Measurements from ENCODE around the gene PTPRG.

The PTPRG gene

GRCh38 chr3:62261121-62261520 is 699.8 kb downstream of the PTPRG start:
- DNase-seq, result peak; percentile 27

DNA sequence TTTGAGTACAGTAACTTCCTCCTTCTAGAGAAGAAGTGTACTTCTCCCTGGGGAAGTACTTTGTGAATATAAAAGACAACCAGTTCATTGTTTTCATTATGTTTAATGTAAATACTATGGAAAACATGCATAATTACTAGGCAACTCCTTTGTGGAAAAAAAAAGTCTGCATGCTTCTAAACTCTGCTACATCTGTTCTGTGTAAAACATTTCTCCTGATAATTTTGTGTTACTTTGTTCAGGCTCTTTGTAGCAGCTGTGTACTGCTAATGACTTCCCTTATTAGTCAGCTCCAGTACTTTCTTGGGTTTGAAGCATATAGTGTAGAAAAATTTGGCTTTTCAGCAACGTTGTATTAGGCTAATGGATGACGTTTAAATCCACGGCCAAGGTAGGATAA is 700.4 kb downstream of the PTPRG start:
- DNase-seq, result peak; percentile 24

- DNase-seq, result no peak
Observed at GRCh38 chr3:62265528-62265927, 704.2 kb downstream of the PTPRG start.

DNA sequence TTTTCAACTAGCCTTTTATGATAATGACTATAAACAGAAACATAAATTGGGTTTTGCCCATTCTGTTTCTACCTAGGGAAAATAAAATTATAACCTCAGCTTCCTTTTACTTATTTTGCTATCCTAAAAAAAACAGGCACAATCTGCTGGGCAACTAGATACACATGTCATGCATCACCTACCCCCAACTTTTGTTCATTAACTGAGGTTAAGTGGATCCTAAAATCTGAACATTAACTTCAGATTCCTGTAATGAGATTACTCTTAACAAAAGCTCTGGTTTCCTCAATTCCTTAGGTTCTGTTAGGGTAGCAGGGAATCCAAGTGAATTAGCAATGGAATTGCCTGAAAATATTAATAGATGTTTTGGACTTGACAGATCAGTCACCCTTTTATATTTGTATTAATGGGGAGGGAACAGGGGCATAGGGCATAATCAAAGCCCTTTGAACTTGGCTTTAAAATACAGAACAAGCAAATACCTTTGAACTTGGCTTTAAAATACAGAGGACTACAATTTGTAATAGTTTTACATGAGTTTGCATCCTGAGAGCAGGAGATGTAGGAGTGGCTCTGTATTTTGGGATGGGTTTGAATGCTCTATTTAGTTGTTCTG is 705.4 kb downstream of the PTPRG start:
- DNase-seq, result no peak

DNA sequence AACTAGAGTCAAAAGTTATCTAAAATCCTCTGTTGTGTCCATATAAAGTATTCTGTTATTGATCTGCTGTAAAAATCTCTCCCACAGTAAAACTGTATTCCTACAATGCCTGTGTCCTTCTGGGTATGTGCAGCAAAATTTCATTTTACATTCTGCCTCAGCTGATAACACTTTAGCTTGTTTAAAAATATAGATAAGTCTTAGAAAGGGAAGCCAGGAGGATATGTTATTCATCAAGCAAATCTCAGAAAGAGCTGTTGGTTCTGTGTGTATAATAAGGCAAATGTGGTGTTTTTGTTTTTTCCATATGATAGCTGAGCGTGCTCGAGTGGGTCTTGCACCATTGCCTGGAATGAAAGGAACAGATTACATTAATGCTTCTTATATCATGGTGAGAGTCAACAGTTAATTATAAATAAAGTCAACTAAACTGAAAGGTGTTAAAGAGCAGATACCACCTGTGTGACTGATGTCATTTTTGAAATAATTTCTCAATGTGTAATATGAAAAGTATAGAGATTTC is 715.3 kb downstream of the PTPRG start:
- no peak for DNase-seq

DNA sequence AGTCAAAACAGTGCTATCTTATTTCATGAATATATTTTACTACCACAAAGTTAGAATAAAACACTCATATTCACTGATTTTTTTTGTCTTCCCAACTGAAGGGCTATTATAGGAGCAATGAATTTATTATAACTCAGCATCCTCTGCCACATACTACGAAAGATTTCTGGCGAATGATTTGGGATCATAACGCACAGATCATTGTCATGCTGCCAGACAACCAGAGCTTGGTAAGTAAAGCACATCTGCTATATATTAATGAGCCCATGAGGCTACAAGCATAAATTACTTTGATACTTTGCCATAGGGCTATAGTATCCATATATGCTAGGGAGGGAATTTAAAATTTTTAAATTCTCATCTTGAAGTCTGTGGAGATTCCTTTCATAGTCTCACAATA is 716.1 kb downstream of the PTPRG start:
- peak; percentile 64 for DNase-seq

- DNase-seq, result no peak
Observed at GRCh38 chr3:62277986-62278385, 716.6 kb downstream of the PTPRG start.

GRCh38 chr3:62281726-62282125 is 720.4 kb downstream of the PTPRG start:
- no peak for DNase-seq

DNA sequence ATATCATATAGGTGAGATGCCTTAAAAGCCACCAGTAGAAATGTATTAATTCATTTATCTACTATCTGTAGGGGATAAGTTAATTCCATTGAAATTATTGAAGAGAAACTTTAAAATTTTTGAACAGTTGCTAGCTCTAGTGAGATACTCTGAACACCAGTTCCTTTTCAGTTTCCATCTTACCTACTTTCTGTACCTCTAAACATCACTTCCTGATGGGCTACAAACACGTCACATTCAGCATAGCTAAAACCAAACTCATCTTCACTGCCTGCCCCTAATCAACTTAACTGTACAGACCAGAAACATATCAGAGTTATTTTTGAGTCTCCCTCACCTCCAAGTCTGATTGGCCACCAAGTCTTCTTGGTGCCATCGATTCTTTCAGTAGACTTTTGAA is 723.1 kb downstream of the PTPRG start:
- no peak for DNase-seq

- no peak for DNase-seq
Observed at GRCh38 chr3:62287392-62287927, 726.1 kb downstream of the PTPRG start.

GRCh38 chr3:62289922-62290321 is 728.6 kb downstream of the PTPRG start:
- DNase-seq, result no peak

- no peak for DNase-seq
Observed at GRCh38 chr3:62293051-62293780, 731.8 kb downstream of the PTPRG start.

DNA sequence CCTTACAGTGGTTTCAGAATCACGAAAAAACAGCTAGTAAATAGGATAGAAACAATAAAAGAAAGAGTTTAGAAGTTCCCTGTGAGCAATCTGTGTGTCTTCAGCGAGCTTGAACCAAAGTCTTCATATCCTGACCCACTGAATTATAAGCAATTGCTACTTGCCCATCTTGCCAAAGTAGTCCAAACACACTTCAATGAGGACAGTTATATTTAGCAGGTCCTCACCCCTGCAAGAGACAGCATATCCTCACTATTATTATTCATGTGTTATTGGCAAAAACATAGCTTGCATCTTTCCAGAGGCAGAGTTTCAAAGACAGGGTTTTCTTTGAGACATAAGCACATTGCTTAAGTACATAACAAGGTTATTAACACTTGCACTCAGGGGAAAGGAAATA is 734.2 kb downstream of the PTPRG start:
- no peak for DNase-seq

DNA sequence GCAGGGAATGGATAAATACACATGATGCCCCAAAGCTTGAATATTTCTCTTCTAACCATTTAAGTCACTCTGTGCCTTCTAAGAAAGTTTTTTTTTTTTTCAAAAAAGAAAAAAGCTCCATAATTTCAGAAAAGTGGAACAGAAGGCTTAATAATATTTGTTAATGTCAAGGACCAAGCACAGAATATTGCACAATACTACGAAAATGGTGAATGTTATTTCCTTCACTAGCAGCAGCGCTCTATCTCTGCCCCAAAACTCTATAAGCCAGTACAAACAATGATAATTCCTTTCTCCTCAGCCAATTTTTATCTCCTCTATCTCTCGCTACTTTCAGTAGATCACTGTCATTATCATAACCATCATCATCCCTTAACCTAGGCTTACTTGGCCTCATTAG is 739.2 kb downstream of the PTPRG start:
- no peak for DNase-seq

DNA sequence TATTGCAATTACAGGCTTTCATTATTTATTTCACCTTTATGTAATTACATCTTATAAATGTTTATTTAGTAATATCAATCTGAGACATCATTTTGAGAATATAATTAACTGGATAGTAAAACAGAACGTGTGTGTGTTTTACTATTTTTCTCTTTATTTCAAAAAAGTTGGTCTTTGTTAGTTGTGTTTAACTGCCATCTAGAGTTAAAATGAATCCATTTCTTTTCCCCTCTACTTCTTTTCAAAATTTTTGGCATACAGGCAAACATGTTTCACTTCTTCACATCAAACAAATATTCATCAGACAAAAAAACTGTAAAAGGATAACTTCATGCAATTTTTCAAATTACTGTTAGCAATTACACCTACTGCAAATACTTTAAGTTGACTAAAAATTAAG is 750.8 kb downstream of the PTPRG start:
- DNase-seq, result peak; percentile 10

GRCh38 chr3:62316525-62316924 is 755.2 kb downstream of the PTPRG start:
- DNase-seq, result no peak

GRCh38 chr3:62318365-62318751 is 757.0 kb downstream of the PTPRG start:
- no peak for DNase-seq

- no peak for DNase-seq
Observed at GRCh38 chr3:62318752-62319569, 757.6 kb downstream of the PTPRG start.

- peak; percentile 22 for DNase-seq
Observed at GRCh38 chr3:62319570-62320243, 758.3 kb downstream of the PTPRG start.

GRCh38 chr3:62323241-62323640 is 761.9 kb downstream of the PTPRG start:
- no peak for DNase-seq

DNA sequence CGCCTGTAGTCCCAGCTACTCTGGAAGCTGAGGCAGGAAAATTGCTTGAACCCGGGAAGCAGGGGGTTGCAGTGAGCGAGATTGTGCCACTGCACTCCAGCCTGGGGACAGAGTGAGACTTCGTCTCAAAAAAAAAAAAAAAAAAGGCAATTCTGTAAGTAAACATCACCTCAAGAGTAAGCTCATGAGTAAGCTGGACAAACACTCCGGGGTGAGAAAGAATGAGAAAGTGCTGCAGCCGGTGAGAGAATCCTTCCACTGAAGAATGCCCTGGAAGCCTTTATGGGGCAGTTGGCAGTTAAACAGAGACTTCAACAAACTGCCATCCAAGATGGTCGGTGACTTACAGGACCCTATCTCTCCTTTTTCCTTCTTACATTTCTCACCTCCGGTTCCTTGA is 764.5 kb downstream of the PTPRG start:
- no peak for DNase-seq

GRCh38 chr3:62329971-62330370 is 768.6 kb downstream of the PTPRG start:
- DNase-seq, result peak; percentile 78

GRCh38 chr3:62332017-62332416 is 770.6 kb downstream of the PTPRG start:
- DNase-seq, result no peak
